ENCODE results near the gene ABITRAM.
"Not testable (repeated sequence)": the region's sequence is repeated elsewhere in the genome, so short reads cannot be mapped to it uniquely, and the experiment has no call there.

DNA sequence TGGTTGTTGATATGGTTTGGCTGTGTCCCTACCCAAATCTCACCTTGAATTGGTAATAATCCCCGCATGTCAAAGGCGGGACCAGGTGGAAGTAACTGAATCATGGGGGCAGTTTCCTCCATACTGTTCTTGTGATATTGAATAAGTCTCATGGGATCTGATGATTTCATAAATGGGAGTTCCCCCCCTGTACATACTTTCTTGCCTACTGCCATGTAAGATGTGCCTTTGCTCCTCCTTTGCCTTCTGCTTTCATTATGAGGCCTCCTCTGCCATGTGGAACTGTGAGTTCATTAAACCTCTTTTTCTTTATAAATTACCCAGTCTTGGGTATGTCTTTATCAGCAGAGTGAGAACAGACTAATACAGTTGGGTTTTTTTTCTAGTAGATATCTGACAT is 37.2 kb downstream of the ABITRAM start:
- not testable (repeated sequence) for TF ChIP-seq CTCF (conservative IDR thresholded peaks at IDR 0.05; ENCODE audit: low read length); EZH2phosphoT487 (IDR thresholded peaks at IDR 0.05; ENCODE audit: borderline replicate concordance, low read depth, low read length)
